IPS DF 6.9 (cell line): ENCODE measurements around the gene CADM1.

Source experiments
- DNase-seq: peaks from one replicate; pipeline ENCODE4 v3.0.0-alpha.2; 2013; ENCODE audit warnings: low read depth, low spot score
- H3K27ac ChIP-seq: one replicate; pipeline ENCODE4 v1.5.1; 2013; ENCODE audit warnings: low read length, control low read depth
- H3K27me3 ChIP-seq: 2 replicates; pipeline ENCODE4 v1.6.1; 2013; ENCODE audit warnings: mild to moderate bottlenecking, low read length; ENCODE audit not compliant: control insufficient read depth, insufficient read depth
- H3K36me3 ChIP-seq: 2 replicates; pipeline ENCODE4 v1.6.1; 2013; ENCODE audit warnings: low read length; ENCODE audit not compliant: control insufficient read depth, insufficient read depth
- H3K4me1 ChIP-seq: 2 replicates; pipeline ENCODE4 v1.6.1; 2013; ENCODE audit warnings: low read length; ENCODE audit not compliant: control insufficient read depth, insufficient read depth
- H3K4me3 ChIP-seq: 2 replicates; pipeline ENCODE4 v1.5.1; 2013; ENCODE audit warnings: mild to moderate bottlenecking, low read length
- H3K9me3 ChIP-seq: 2 replicates; pipeline ENCODE4 v1.6.1; 2013; ENCODE audit warnings: low read length, inconsistent platforms; ENCODE audit not compliant: control insufficient read depth, insufficient read depth
- WGBS: extraction: QIAGEN DNeasy Blood & Tissue Kit; methylation state at CpG from one replicate; pipeline ENCODE4 v1.1.7; 2013; ENCODE audit warnings: mixed read lengths, missing lambda C conversion rate; ENCODE audit not compliant: insufficient read length, insufficient coverage; 5-methylcytosine and 5-hydroxymethylcytosine counted together

Gene CADM1

DNA sequence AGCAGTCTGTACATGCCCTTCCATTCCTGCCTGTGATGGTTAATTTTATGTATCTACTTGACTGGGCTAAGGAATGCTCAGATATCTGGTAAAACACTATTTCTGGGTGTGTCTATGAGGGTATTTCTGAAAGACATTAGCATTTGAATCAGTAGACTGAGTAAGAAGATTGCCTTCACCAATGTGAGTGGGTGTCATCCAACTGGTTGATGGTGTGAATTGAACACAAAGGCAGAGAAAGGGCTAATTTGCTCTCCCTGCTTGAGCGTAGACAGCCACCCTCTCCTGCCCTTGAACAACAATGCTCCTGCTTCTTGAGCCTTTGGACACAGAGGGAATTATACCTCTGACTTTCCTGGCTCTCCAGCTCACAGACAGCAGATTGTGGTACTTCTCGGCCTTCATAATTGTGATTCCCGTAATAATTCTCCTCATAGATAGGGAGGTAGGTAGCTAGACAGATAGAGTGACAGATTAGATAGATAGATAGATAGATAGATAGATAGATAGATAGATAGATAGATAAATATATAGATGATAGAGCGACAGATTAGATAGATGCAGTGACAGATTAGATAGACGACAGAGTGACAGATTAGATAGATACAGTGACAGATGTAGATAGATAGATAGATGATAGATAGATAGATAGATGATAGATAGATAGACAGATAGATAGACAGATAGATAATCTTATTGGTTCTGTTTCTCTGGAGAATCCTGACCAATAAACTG is 370.6 kb downstream of the CADM1 start:
- Histone ChIP-seq H3K36me3 (no peaks in the 10 kb centered on the region), H3K9me3 (no peaks in the 10 kb centered on the region), H3K27me3 (no peaks in the 10 kb centered on the region), H3K4me1 (no peaks in the 10 kb centered on the region), H3K27ac (no peak overlapping the region), H3K4me3 (no peak overlapping the region)
- DNase-seq = no peak
- WGBS = 100% methylated on average over 2 of the region's 5 CpGs

GRCh38 chr11:115132436-115133228 is 371.6 kb downstream of the CADM1 start:
- Histone ChIP-seq H3K27me3 (no peaks in the 10 kb centered on the region), H3K4me1 (no peaks in the 10 kb centered on the region), H3K27ac (no peak overlapping the region), H3K36me3 (no peaks in the 10 kb centered on the region), H3K4me3 (no peak overlapping the region), H3K9me3 (no peaks in the 10 kb centered on the region)
- WGBS = no CpG with 5 or more reads among the region's 7 CpGs
- DNase-seq = no peak

- no CpG with 5 or more reads among the region's 14 CpGs for WGBS
- Histone ChIP-seq H3K36me3 (no peaks in the 10 kb centered on the region), H3K4me1 (no peaks in the 10 kb centered on the region), H3K27me3 (no peaks in the 10 kb centered on the region), H3K4me3 (no peak overlapping the region), H3K27ac (no peak overlapping the region), H3K9me3 (no peaks in the 10 kb centered on the region)
- no peak for DNase-seq
Measured at GRCh38 chr11:115129473-115130289, 374.5 kb downstream of the CADM1 start.

GRCh38 chr11:115128226-115128625 is 376.0 kb downstream of the CADM1 start:
- Histone ChIP-seq H3K4me1 (no peaks in the 10 kb centered on the region), H3K9me3 (no peaks in the 10 kb centered on the region), H3K36me3 (no peaks in the 10 kb centered on the region), H3K27ac (no peak overlapping the region), H3K27me3 (no peaks in the 10 kb centered on the region), H3K4me3 (no peak overlapping the region)
- WGBS = no CpG with 5 or more reads among the region's 4 CpGs
- DNase-seq = no peak

DNA sequence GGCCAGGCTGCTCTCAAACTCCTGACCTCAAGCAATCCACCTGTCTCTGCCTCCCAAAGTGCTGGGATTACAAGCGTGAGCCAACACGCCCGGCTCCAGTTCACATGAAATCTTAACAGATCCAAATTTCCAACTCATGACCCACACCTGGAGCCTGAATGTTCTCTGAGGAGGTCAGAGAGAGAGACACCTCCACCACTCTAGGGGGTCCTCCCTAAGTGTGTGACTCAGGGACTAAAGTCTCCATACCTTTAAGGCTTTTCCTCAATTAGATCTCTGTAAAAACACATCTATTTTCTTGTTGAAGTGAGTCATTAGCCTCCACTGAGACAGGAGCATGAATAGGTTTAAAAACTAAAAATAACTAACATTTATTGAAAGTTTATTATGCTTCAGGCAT is 376.4 kb downstream of the CADM1 start:
- no peak overlapping the region for H3K4me3 ChIP-seq
- no peak for DNase-seq
- no peaks in the 10 kb centered on the region for H3K4me1 ChIP-seq
- H3K36me3 ChIP-seq = no peaks in the 10 kb centered on the region
- H3K27me3 ChIP-seq = no peaks in the 10 kb centered on the region
- no CpG with 5 or more reads among the region's 3 CpGs for WGBS
- H3K27ac ChIP-seq = no peak overlapping the region
- no peaks in the 10 kb centered on the region for H3K9me3 ChIP-seq

GRCh38 chr11:115126515-115127208 is 377.6 kb downstream of the CADM1 start:
- H3K4me1 ChIP-seq = no peaks in the 10 kb centered on the region
- H3K27ac ChIP-seq = no peak overlapping the region
- no peak for DNase-seq
- WGBS = no CpG with 5 or more reads among the region's 10 CpGs
- no peaks in the 10 kb centered on the region for H3K27me3 ChIP-seq
- H3K36me3 ChIP-seq = no peaks in the 10 kb centered on the region
- no peaks in the 10 kb centered on the region for H3K9me3 ChIP-seq
- H3K4me3 ChIP-seq = no peak overlapping the region

DNA sequence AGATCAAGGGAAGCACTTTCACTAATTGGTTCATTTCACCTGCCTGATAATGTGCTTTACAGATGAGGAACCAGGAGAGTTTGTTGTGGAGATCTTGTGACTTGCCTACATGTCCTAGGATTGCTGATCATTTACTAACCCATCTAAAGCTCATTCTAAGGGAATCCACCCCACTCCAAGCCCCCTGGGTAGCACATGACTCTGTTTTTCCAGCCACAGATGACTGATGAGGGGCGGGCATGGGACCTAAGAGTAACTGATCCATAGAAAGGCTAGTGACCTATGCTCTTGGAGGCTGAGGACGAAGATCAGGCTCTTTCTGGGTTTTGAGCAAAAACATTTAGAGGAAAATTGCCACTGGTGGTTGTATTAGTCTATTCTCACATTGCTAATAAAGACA is 378.1 kb downstream of the CADM1 start:
- no peaks in the 10 kb centered on the region for H3K9me3 ChIP-seq
- H3K27ac ChIP-seq = no peak overlapping the region
- H3K27me3 ChIP-seq = no peaks in the 10 kb centered on the region
- H3K4me3 ChIP-seq = no peak overlapping the region
- no peak for DNase-seq
- H3K4me1 ChIP-seq = no peaks in the 10 kb centered on the region
- no CpG with 5 or more reads among the region's 2 CpGs for WGBS
- no peaks in the 10 kb centered on the region for H3K36me3 ChIP-seq

DNA sequence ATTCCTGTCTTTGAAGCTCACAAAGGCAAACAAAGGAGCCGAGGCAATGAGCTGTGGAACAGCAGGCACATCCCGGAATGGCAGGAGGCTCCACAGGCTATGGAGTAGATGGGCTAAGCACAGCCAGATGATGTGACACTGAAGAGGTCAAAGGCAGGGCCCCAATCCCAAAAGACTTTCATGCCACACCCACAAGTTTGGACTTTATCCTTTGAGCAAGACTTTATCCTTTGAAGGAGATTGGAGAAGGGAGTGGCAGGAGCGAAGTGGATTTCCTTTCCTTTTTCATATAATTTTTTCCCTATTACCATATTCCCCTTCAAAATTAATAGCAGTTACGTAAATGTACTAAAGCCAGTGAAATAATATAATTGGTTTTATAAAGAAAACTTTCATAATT is 379.4 kb downstream of the CADM1 start:
- Histone ChIP-seq H3K4me1 (no peaks in the 10 kb centered on the region), H3K4me3 (no peak overlapping the region), H3K9me3 (no peaks in the 10 kb centered on the region), H3K36me3 (no peaks in the 10 kb centered on the region), H3K27me3 (no peaks in the 10 kb centered on the region; the same call in 1 of the 2 replicates), H3K27ac (no peak overlapping the region)
- WGBS = no CpG with 5 or more reads among the region's 4 CpGs
- no peak for DNase-seq

- Histone ChIP-seq H3K4me1 (no peaks in the 10 kb centered on the region; the same call in 1 of the 2 replicates), H3K4me3 (no peak overlapping the region), H3K36me3 (no peaks in the 10 kb centered on the region), H3K9me3 (no peaks in the 10 kb centered on the region), H3K27ac (no peak overlapping the region), H3K27me3 (no peaks in the 10 kb centered on the region; the same call in 1 of the 2 replicates)
- WGBS = no CpG with 5 or more reads among the region's 7 CpGs
- DNase-seq = no peak
Measured at GRCh38 chr11:115123641-115124040, 380.6 kb downstream of the CADM1 start.

DNA sequence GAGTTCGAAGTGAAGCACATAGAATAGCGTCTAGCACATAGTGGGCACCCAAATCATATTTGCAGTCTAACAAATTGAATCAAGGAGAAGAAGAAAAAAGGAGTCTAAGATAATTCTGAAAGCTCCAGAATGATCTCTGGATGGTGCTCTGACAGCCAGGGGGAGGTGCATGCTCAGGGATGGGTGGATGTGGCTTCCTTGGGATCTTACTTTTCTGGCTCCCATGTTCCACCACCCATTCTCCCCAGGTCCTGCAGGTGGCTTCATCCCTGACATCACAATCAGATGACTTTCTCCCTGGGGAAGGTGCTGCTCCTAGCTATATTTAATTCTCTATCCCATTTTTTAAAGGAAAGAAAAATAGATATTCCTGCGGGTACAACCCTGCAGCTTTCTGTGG is 381.9 kb downstream of the CADM1 start:
- no peaks in the 10 kb centered on the region; the same call in 1 of the 2 replicates for H3K27me3 ChIP-seq
- no peaks in the 10 kb centered on the region for H3K9me3 ChIP-seq
- no CpG with 5 or more reads among the region's 3 CpGs for WGBS
- H3K4me1 ChIP-seq = peaks cover 4% of the 10 kb centered on the region; the same call in 1 of the 2 replicates
- no peak overlapping the region for H3K4me3 ChIP-seq
- H3K36me3 ChIP-seq = no peaks in the 10 kb centered on the region
- H3K27ac ChIP-seq = no peak overlapping the region
- no peak for DNase-seq
